ENCODE results near the gene SMTNL2.
"Not testable (repeated sequence)": the region's sequence is repeated elsewhere in the genome, so short reads cannot be mapped to it uniquely, and the experiment has no call there.

SMTNL2 gene

DNA sequence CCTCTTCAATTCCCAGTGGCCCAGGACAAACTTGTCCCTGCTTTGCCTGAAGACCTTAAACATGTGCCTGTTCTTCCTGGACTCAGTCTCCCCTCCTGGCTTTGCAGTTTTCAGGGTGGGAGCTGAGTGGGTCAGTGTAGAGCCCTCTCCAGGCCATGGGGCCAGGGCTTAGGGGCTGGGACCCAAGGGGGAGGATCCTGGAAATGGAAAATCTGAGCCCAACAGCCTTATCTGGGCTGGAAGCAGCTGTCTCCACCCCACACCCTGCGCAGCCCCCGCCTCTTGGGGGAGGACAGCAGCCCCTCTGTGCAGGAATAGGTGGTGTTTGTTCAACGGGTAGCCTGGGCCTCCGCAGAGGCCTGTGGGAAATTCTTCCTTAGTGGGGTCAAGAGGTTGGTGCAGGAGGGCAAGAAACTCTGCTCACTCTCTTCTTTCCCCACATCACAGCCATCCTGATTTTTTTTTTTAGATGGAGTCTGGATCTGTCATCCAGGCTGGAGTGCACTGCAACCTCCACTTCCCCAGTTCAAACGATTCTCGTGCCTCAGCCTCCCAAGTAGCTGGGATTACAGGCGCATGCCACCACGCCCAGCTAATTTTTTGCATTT is 6.8 kb upstream of the SMTNL2 start:
- H3K4me3 ChIP-seq (ENCODE audit: low read depth, low read length) = no peak overlapping the region
- no peaks in the 10 kb centered on the region for H3K36me3 ChIP-seq (replicated peaks)
- peaks cover 4% of the 10 kb centered on the region for H3K27me3 ChIP-seq (replicated peaks)
- no peak overlapping the region for H3K27ac ChIP-seq
- no peak for DNase-seq
- TF ChIP-seq, protein P1, sequence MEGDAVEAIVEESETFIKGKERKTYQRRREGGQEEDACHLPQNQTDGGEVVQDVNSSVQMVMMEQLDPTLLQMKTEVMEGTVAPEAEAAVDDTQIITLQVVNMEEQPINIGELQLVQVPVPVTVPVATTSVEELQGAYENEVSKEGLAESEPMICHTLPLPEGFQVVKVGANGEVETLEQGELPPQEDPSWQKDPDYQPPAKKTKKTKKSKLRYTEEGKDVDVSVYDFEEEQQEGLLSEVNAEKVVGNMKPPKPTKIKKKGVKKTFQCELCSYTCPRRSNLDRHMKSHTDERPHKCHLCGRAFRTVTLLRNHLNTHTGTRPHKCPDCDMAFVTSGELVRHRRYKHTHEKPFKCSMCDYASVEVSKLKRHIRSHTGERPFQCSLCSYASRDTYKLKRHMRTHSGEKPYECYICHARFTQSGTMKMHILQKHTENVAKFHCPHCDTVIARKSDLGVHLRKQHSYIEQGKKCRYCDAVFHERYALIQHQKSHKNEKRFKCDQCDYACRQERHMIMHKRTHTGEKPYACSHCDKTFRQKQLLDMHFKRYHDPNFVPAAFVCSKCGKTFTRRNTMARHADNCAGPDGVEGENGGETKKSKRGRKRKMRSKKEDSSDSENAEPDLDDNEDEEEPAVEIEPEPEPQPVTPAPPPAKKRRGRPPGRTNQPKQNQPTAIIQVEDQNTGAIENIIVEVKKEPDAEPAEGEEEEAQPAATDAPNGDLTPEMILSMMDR (IDR thresholded peaks at IDR 0.05; ENCODE audit: low read depth, low read length, missing control alignments) = no peak
- in situ Hi-C loops (cut with HindIII; ENCODE audit: low pct_ligation_motif_present, low sequenced_read_pairs) = no loop called here

DNA sequence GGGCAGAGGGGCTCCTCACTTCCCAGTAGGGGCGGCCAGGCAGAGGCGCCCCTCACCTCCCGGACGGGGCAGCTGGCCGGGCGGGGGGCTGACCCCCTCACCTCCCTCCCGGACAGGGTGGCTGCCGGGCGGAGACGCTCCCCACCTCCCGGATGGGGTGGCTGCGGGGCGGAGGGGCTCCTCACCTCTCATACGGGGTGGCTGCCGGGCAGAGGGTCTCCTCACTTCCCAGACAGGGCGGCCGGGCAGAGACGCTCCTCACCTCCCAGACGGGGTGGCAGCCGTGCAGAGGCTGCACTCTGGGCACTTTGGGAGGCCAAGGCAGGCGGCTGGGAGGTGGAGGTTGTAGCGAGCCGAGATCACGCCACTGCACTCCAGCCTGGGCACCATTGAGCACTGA is 6.0 kb upstream of the SMTNL2 start:
- H3K27me3 ChIP-seq (replicated peaks) = peaks cover 13% of the 10 kb centered on the region
- DNase-seq; in situ Hi-C loops (cut with HindIII; ENCODE audit: low pct_ligation_motif_present, low sequenced_read_pairs); H3K27ac ChIP-seq; H3K4me3 ChIP-seq (ENCODE audit: low read depth, low read length); H3K36me3 ChIP-seq (replicated peaks): not testable (repeated sequence)

DNA sequence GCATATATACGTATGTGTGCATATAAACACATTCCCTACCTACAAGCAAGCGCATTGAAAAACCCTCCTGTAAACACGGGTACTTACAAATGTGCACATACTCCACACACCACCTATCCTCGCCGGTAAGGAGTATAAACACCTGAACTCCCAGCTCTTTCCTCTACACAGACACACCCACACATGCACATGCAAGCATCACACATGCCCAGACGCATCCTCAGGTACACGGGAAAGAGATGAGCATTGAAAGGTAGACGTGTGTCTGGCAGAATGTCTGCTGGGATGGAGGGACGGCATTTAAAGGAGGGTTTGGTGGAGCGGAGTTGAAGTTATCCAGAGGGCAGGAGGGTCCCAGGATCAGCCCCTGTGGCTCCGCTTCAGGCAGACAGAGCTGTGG is 4.7 kb upstream of the SMTNL2 start:
- DNase-seq = no peak
- Histone ChIP-seq H3K27me3 (replicated peaks) (peaks cover 26% of the 10 kb centered on the region), H3K4me3 (ENCODE audit: low read depth, low read length) (no peak overlapping the region), H3K27ac (no peak overlapping the region), H3K36me3 (replicated peaks) (no peaks in the 10 kb centered on the region)
- in situ Hi-C loops (cut with HindIII; ENCODE audit: low pct_ligation_motif_present, low sequenced_read_pairs) = no loop called here
- TF ChIP-seq, protein P1 (IDR thresholded peaks at IDR 0.05; ENCODE audit: low read depth, low read length, missing control alignments) = no peak

DNA sequence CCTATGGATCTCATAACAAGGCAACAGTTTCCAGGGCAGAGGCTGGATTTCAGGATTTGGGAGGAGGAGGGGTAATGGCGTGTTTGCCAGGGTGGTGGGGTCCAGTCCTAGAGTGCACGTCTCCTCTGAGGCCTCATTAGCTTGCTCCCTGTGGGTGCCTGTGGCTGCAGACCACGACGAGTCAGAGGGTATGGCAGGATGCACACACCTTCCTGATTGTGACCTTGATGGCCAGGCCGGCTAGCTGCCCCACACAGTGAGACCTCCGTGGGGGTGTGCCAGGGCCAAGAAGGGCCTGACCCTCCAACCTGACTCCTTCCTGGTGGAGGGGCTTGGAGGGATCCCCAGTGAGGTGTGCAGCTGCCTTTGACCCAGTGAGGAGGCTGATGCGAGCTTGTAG is 4.0 kb upstream of the SMTNL2 start:
- H3K36me3 ChIP-seq (replicated peaks) = no peaks in the 10 kb centered on the region
- no peak overlapping the region for H3K27ac ChIP-seq
- DNase-seq = no peak
- TF ChIP-seq, protein P1 (IDR thresholded peaks at IDR 0.05; ENCODE audit: low read depth, low read length, missing control alignments) = no peak
- no peak overlapping the region for H3K4me3 ChIP-seq (ENCODE audit: low read depth, low read length)
- in situ Hi-C loops (cut with HindIII; ENCODE audit: low pct_ligation_motif_present, low sequenced_read_pairs) = no loop called here
- H3K27me3 ChIP-seq (replicated peaks) = peaks cover 32% of the 10 kb centered on the region

GRCh38 chr17:4582101-4582501 is 2.2 kb upstream of the SMTNL2 start:
- no peak overlapping the region for H3K4me3 ChIP-seq (ENCODE audit: low read depth, low read length)
- in situ Hi-C loops (cut with HindIII; ENCODE audit: low pct_ligation_motif_present, low sequenced_read_pairs) = no loop called here
- DNase-seq = no peak
- H3K36me3 ChIP-seq (replicated peaks) = no peaks in the 10 kb centered on the region
- TF ChIP-seq, protein P1 (IDR thresholded peaks at IDR 0.05; ENCODE audit: low read depth, low read length, missing control alignments) = no peak
- no peak overlapping the region for H3K27ac ChIP-seq
- H3K27me3 ChIP-seq (replicated peaks) = peaks cover 46% of the 10 kb centered on the region

DNA sequence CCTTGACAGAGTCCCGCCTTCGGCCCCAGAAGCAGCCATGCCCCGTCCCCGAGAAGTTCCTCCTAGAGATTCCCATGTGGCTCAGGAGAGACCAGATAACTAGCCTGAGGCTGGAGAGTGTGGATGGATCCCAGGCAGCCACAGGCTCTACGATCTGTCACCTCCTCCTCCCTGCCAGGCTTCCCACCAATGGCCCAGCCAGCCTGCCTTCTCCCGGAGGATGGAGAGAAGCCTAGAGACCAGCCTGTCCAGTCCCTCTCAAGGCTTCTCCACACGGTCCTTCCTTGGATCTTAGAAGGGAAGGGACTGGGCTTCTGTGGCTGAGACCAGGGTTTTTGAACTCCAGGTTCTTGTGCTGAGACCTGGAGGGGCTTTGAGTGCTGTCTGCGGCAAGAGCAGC is 1.6 kb upstream of the SMTNL2 start:
- in situ Hi-C loops (cut with HindIII; ENCODE audit: low pct_ligation_motif_present, low sequenced_read_pairs) = no loop called here
- H3K27ac ChIP-seq = no peak overlapping the region
- peaks cover 48% of the 10 kb centered on the region for H3K27me3 ChIP-seq (replicated peaks)
- H3K4me3 ChIP-seq (ENCODE audit: low read depth, low read length) = no peak overlapping the region
- DNase-seq = no peak
- no peaks in the 10 kb centered on the region for H3K36me3 ChIP-seq (replicated peaks)
- TF ChIP-seq, protein P1 (IDR thresholded peaks at IDR 0.05; ENCODE audit: low read depth, low read length, missing control alignments) = no peak
